MM.1S (cell line): ENCODE results near the gene CDK5RAP1.

Source experiments
- CTCF ChIP-seq: fragments of 300-600 bp; sonication (generic); IDR thresholded peaks from 2 replicates; pipeline ENCODE4 v1.5.1; 2016; ENCODE audit warnings: antibody characterized with exemption, low read length, mixed read lengths
- EZH2 ChIP-seq: fragments of 300-600 bp; sonication (generic); optimal IDR thresholded peaks from 2 replicates; pipeline ENCODE3; 2017; ENCODE audit warnings: low read depth, mild to moderate bottlenecking, antibody characterized with exemption, low read length, mixed read lengths
- EZH2phosphoT487 ChIP-seq: fragments of 300-600 bp; sonication (generic); IDR thresholded peaks from 2 replicates; pipeline ENCODE4 v1.6.1; 2018; ENCODE audit warnings: antibody characterized with exemption, low read length

GRCh38 chr20:33320006-33320405, 81.3 kb downstream of the CDK5RAP1 start:
- TF ChIP-seq CTCF = no peak
- TF ChIP-seq EZH2 = no peak
- no peak for TF ChIP-seq EZH2phosphoT487
